KBM-7 (cell line): ENCODE data around the gene PRKAR1B.
"Not testable (repeated sequence)": the region's sequence is repeated elsewhere in the genome, so short reads cannot be mapped to it uniquely, and the experiment has no call there.

ENCODE experiments used
- DNase-seq: peaks from one replicate; pipeline ENCODE4 v3.0.0-alpha.2; 2015
- in situ Hi-C: fragments of 300-500 bp; cut with MboI; formaldehyde crosslinking; loops from 2 replicates; pipeline ENCODE4 v1.14.3; 2020; ENCODE audit warnings: low sequenced_read_pairs, low pct_unique_long_range_greater_than_20kb, mixed read lengths

PRKAR1B gene

GRCh38 chr7:744128-744520 is 17.0 kb upstream of the PRKAR1B start:
- DNase-seq, in situ Hi-C loops: not testable (repeated sequence)

DNA sequence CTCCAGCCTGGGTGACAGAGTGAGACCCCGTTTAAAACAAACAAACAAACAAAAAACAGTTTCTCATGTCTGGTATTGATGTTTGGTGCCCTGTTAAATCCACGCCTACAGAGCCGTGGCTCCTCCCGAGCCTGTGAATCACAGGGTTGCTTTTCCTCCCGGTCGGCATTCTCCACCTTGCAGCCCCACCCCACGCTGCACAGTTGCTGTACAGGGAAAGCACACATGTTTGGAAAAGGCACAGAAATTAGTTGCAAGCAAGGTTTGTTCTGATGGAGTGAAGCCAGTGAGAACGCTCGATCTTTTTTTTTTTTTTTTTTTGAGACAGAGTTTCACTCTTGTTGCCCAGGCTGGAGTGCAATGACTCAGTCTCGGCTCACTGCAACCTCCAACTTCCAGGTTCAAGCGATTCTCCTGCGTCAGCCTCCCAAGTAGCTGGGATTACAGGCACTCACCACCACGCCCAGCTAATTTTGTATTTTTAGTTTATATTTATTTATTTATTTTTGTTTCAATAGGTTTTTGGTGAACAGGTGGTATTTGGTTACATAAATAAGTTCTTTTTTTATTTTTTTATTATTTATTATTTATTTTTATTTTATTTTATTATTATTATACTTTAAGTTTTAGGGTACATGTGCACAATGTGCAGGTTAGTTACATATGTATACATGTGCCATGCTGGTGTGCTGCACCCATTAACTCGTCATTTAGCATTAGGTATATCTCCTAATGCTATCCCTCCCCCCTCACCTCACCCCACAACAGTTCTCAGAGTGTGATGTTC is 16.5 kb upstream of the PRKAR1B start:
- DNase-seq, in situ Hi-C loops: not testable (repeated sequence)

DNA sequence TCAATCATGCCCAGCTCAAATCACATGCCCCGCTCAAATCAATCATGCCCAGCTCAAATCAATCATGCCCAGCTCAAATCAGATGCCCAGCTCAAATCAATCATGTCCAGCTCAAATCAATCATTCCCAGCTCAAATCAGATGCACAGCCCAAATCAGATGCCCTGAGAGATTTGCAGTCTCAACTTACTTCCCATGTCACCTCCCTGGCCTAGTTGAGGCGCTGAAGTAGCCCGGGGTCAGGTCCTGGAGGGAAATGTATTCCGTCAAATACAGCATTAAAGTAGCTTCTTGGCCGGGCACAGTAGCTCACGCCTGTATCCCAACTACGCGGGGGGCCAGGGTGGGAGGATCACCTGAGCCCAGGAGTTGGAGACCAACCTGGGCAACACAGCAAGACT is 15.7 kb upstream of the PRKAR1B start:
- DNase-seq: no peak
- in situ Hi-C loops: no loop called here

DNA sequence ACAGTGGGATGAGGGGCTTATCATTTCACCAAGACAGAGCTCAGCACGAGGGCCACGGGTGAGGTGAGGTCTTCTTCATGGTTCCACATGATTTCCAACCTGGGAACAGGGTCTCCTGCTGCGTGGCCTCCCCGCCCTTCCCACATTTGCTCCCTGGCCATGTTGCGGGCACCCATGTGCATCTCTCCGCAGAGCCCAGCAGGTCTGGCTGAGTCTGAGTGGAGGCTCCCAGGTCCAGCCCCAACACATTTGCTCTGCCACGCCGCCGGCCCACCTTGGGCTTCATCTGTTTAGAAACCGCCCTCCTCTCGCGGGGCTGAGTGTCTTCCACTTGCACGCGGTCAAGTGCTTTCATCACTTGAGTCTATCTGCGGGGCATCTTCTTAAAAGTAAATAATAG is 14.8 kb upstream of the PRKAR1B start:
- in situ Hi-C loops: no loop called here
- DNase-seq: no peak

GRCh38 chr7:741191-741671 is 14.2 kb upstream of the PRKAR1B start:
- DNase-seq: no peak
- in situ Hi-C loops: no loop called here

GRCh38 chr7:739983-740942 is 13.2 kb upstream of the PRKAR1B start:
- in situ Hi-C loops: no loop called here
- no peak for DNase-seq

DNA sequence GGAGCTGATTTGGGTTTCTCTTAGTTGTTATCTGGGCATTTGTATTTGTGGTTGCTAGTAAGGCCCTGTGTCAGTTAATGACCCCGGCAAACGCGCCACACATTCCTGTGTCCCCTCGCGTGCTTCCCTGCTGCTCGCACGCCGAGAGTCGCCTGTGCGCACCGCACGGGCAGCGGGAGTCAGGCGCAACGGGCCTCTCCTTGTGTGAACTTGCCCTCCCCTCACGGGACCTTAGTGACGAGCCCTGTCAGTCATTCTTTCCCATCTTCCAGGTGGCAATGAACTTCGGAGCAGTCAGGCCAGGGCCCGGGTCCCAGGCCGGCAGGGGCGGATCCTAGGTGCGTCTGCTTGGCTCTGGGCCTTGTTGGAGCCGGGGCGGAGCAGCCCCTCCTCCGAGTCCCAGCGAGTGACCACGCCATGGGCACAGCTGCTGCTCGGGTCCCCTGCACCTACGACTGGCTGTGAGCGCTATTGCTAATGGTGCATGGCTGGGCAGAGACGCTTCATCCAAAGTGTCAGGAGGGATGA is 12.4 kb upstream of the PRKAR1B start:
- no peak for DNase-seq
- in situ Hi-C loops: no loop called here

GRCh38 chr7:738723-739454 is 11.8 kb upstream of the PRKAR1B start:
- DNase-seq: no peak
- in situ Hi-C loops: no loop called here

DNA sequence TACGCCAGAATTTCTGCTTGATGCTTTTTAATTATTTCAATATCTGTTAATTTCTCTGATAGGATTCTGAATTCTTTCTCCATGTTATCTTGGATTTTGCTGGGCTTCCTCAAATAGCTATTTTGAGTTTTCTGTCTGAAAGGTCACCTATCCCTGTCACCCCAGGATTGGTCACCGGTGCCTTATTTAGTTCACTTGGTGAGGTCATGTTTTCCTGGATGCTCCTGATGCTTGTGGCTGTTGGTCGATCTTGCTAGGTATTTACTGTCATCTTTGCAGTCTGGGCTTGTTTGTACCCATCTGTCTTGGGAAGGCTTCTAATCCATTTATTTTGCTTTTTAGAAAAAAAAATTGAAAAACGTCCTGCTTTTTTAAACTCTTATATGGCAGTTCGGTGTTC is 11.2 kb upstream of the PRKAR1B start:
- in situ Hi-C loops: no loop called here
- DNase-seq: no peak

GRCh38 chr7:734808-735207 is 7.7 kb upstream of the PRKAR1B start:
- in situ Hi-C loops: no loop called here

GRCh38 chr7:734214-734613 is 7.1 kb upstream of the PRKAR1B start:
- no peak for DNase-seq
- in situ Hi-C loops: no loop called here

More at GRCh38 chr7:734808-735207, 7.7 kb upstream of the PRKAR1B start:
- DNase-seq: no peak

DNA sequence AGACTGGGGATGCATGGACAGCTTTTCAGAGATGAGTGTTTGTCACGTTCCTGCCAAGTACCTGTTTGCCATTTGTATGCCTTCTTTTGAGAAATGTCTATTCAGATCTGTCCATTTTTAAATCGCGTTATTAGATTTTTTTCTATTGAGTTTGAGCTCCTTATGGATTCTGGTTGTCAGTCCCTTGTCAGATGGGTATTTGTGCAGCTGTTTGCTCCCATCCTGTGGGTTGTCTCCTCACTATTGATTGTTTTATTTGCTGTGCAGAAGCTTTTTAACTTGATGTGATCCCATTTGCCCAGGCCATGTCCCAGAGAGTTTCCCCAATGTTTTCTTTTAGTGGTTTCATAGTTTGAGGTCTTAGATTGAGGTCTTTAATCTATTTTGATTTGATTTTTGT is 5.5 kb upstream of the PRKAR1B start:
- no peak for DNase-seq
- in situ Hi-C loops: no loop called here

DNA sequence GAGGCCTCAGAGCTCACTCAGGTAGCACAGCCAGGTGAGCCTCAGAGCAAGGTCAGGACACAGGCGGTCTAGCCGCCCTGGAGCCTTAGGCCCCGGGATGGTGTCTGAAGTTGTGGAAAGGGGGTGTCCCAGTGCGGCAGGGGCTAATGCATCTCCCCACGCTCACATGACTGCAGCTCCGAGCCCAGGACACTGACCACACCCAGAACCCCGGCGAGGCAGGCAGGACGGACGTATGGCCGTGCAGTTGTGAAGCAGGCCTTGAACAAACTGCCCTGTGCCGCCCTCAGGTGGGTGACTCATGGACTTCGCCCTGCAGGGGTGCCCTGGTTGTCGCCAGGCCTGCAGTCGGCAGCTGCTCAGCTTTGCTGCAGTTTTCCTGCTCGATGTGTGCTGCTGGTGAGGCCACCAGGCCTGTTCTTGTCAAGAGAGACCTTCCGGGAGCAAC is 5.0 kb upstream of the PRKAR1B start:
- in situ Hi-C loops: no loop called here
- DNase-seq: peak; percentile 34

DNA sequence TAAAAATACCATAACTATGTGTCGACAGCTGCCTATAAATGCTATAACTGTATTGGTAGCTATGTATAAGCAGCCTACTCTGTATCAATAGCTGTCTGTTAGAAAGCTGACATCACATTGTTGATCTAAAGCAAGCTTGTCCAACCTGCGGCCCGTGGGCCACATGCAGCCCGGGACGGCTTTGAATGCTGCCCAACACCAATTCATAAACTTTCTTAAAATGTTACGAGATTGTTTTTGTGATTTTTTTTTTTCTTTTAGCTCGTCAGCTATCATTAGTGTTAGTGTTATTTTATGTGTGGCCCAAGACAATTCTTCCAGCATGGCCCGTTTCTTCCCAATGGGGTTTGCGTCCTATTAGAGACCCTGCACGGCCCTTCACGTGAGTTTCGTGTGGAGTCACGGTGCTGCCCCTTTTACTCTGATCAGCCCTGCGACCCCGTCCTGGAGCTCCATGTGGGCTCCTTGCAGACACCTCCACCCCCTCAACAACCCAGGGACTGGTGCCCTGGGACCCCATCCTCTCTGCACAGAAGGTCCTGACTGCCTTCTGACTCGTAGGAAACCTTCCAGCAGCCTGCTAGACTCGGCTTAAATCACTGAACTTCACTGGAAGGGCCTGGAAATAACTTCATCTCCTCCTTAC is 4.5 kb upstream of the PRKAR1B start:
- in situ Hi-C loops: no loop called here
- DNase-seq: no peak

- in situ Hi-C loops: no loop called here
- no peak for DNase-seq
Measured at GRCh38 chr7:730501-731439, 3.7 kb upstream of the PRKAR1B start.

- in situ Hi-C loops: no loop called here
Measured at GRCh38 chr7:729140-730000, 2.3 kb upstream of the PRKAR1B start.

GRCh38 chr7:728602-729001 is 1.5 kb upstream of the PRKAR1B start:
- in situ Hi-C loops: no loop called here
- DNase-seq: no peak

More at GRCh38 chr7:729140-730000, 2.3 kb upstream of the PRKAR1B start:
- DNase-seq: no peak
